GM20000 (cell line): ENCODE results near the gene MEF2B.

Experiments used
- DNase-seq: peaks from one replicate; pipeline ENCODE4 v3.0.0; 2012; ENCODE audit warnings: low spot score
- CTCF ChIP-seq: IDR thresholded peaks from 2 replicates; pipeline ENCODE4 v1.5.1; 2012; ENCODE audit warnings: mild to moderate bottlenecking, control low read depth; ENCODE audit errors: extremely low read depth, missing control alignments

MEF2B gene

DNA sequence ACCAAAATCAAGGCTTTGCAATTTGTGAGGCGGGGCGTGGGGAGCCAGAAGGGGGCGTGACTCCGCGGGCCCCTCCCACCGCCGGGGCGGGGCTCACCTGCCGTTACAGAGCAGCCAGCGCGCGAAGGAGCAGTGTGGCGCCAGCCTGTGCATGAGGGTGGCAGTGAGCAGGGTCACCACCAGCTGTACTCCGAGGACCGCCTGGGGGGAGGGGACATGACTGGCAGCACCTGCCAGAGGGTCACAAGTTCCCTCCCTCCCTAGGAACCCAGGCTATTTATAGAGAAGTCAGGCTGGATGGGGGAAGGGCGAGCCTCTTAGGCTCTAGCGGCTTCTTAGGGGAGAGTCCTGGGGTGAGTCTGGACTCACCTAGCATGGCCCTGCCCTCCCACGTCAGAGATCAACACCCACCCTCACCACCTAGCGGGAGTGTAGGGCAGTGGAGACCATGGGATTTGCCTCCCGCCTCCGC, 35.3 kb downstream of the MEF2B start:
- peak; percentile 23 for DNase-seq
- TF ChIP-seq CTCF, result no peak

DNA sequence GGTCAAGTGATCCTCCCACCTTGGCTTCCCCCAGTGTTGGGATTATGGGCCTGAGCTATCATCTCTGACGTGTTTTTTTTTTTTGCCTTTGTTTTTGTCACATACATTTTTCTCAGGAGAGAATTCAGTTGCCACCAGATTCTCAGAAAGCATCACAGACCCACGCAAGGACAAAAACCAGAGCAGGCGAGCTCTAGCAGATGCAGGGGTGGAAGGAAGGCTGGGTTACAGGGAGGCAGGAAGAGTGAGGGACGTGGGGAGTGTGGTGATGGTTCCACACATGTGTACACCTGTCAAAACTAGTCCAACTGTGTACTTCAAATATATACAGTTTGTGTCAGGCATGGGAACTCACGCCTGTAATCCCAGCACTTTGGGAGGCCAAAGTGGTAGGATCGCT, 36.1 kb downstream of the MEF2B start:
- no peak for DNase-seq
- no peak for TF ChIP-seq CTCF

GRCh38 chr19:19132912-19133311, 37.2 kb downstream of the MEF2B start:
- no peak for TF ChIP-seq CTCF
- no peak for DNase-seq

DNA sequence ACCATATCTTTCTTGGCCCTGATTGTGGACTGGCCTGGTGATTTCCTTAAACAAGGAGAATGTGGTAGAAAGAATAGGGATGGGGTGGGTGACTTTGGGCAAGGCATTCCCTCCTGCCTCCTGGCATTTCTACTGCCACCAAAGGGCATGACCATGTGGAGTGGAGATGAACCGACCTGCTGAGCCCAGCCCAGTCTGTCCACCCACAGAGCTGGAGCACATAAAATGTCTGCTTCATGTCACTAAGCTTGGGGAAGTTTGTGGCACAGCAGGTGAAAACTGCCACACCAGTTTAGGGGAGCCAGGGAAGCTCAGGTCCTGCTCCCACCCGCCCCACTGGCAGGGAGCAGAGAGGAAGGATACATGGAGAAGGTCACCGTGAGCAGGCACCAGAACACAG, 38.1 kb downstream of the MEF2B start:
- TF ChIP-seq CTCF, result no peak
- no peak for DNase-seq

- no peak for TF ChIP-seq CTCF
- DNase-seq, result no peak
Observed at GRCh38 chr19:19126102-19126501, 44.0 kb downstream of the MEF2B start.

- no peak for TF ChIP-seq CTCF
- DNase-seq, result no peak
Observed at GRCh38 chr19:19123386-19123785, 46.7 kb downstream of the MEF2B start.

- no peak for DNase-seq
- no peak for TF ChIP-seq CTCF
Observed at GRCh38 chr19:19122902-19123301, 47.2 kb downstream of the MEF2B start.
